A673 (cell line): ENCODE data around the gene GPC6. TPM values are rescaled to one million over a fixed set of nuclear protein-coding genes. Genes with fewer than 3 reads are reported as not detected.

Experiments used
- BruUV-seq: library from RNA; stranded (reverse); fragments of 400-500 nt; replicated peaks from 2 replicates; lab custom pipeline; 2021; lab: Mats Ljungman, UMichigan
- CTCF ChIA-PET: fragments of 300-600 bp; sonication (Branson Sonifier 250); formaldehyde crosslinking; loops from one replicate; lab custom pipeline; 2022; ENCODE audit warnings: antibody characterized with exemption; lab: Charles Lee
- POLR2A ChIA-PET: fragments of 300-600 bp; sonication (Branson Sonifier 250); formaldehyde crosslinking; loops from one replicate; lab custom pipeline; 2022; ENCODE audit warnings: antibody characterized with exemption; ENCODE audit not compliant: low non-redundant PET; lab: Charles Lee
- DNase-seq: peaks from one replicate; pipeline ENCODE4 v3.0.0-alpha.2; 2015; ENCODE audit warnings: low spot score
- H3K27ac ChIP-seq: fragments of 200-600 bp; sonication (generic); 2 replicates; pipeline ENCODE4 v1.5.1; 2016; ENCODE audit warnings: mixed run types, low read depth, mild to moderate bottlenecking, mixed read lengths, antibody characterized with exemption, low read length; ENCODE audit not compliant: poor library complexity, severe bottlenecking
- H3K27me3 ChIP-seq: fragments of 200-600 bp; sonication (generic); replicated peaks from 2 replicates; pipeline ENCODE4 v1.6.1; 2017; ENCODE audit warnings: mixed run types, low read depth, mild to moderate bottlenecking, mixed read lengths, antibody characterized with exemption, low read length; ENCODE audit not compliant: insufficient read depth, poor library complexity
- H3K36me3 ChIP-seq: fragments of 200-600 bp; sonication (generic); 2 replicates; pipeline ENCODE4 v1.6.1; 2016; ENCODE audit warnings: mixed run types, mild to moderate bottlenecking, mixed read lengths, antibody characterized with exemption, low read length; ENCODE audit not compliant: insufficient read depth, poor library complexity, severe bottlenecking
- H3K4me1 ChIP-seq: fragments of 200-600 bp; sonication (generic); 2 replicates; pipeline ENCODE4 v1.6.1; 2017; ENCODE audit warnings: mixed run types, mild to moderate bottlenecking, mixed read lengths, antibody characterized with exemption, low read length; ENCODE audit not compliant: insufficient read depth, poor library complexity, severe bottlenecking
- H3K4me3 ChIP-seq: fragments of 200-600 bp; sonication (generic); 2 replicates; pipeline ENCODE4 v1.5.1; 2016; ENCODE audit warnings: low read depth, mixed run types, mild to moderate bottlenecking, mixed read lengths, low read length; ENCODE audit not compliant: poor library complexity, severe bottlenecking
- H3K9me3 ChIP-seq: fragments of 200-600 bp; sonication (generic); 2 replicates; pipeline ENCODE4 v1.6.1; 2016; ENCODE audit warnings: mixed run types, low read depth, mild to moderate bottlenecking, mixed read lengths, antibody characterized with exemption, low read length; ENCODE audit not compliant: poor library complexity, severe bottlenecking
- CTCF ChIP-seq: fragments of 300-800, 200-600 bp; sonication (generic); conservative IDR thresholded peaks from 2 replicates; pipeline ENCODE4 v1.5.1; 2017; ENCODE audit warnings: low read depth, mild to moderate bottlenecking, antibody characterized with exemption, low read length, moderate library complexity, mixed read lengths
- EZH2 ChIP-seq: fragments of 200-600 bp; sonication (generic); IDR thresholded peaks from 2 replicates; pipeline ENCODE4 v1.6.1; 2017; ENCODE audit warnings: borderline replicate concordance, low read depth, mild to moderate bottlenecking, mixed read lengths, antibody characterized with exemption, low read length; ENCODE audit not compliant: poor library complexity, severe bottlenecking
- intact Hi-C: fragments of 100-400 bp; cut with micrococcal nuclease; formaldehyde crosslinking; loops from one replicate; pipeline ENCODE4 v1.10.0; 2022; ENCODE audit not compliant: unreplicated experiment
- total RNA-seq: library from RNA; stranded (reverse); gene quantifications from 2 replicates; pipeline ENCODE4 v1.2.3, GENCODE V29; 2021

Gene GPC6
- total RNA-seq, 1 experiment from 2014 or later, result 23.3 TPM

GRCh38 chr13:93766719-93767118, 540.1 kb downstream of the GPC6 start:
- intact Hi-C loops, result no loop called here
- Histone ChIP-seq H3K27me3 (no peaks in the 10 kb centered on the region), H3K4me3 (no peak overlapping the region), H3K9me3 (no peaks in the 10 kb centered on the region), H3K27ac (no peak overlapping the region), H3K36me3 (no peaks in the 10 kb centered on the region), H3K4me1 (peaks cover 15% of the 10 kb centered on the region)
- TF ChIP-seq CTCF (no peak), EZH2 (no peak)
- CTCF ChIA-PET, result no interaction called here
- POLR2A ChIA-PET, result no interaction called here
- DNase-seq, result no peak
- no TSS peak for BruUV-seq

GRCh38 chr13:93767180-93767916, 540.7 kb downstream of the GPC6 start:
- peaks cover 18% of the 10 kb centered on the region for H3K4me1 ChIP-seq
- ChIA-PET POLR2A (no interaction called here), CTCF (no interaction called here)
- BruUV-seq, result no TSS peak
- H3K4me3 ChIP-seq, result no peak overlapping the region
- H3K27ac ChIP-seq, result no peak overlapping the region
- no peak for DNase-seq
- no peak for TF ChIP-seq EZH2
- no peak for TF ChIP-seq CTCF
- H3K9me3 ChIP-seq, result no peaks in the 10 kb centered on the region
- no peaks in the 10 kb centered on the region for H3K27me3 ChIP-seq
- H3K36me3 ChIP-seq, result no peaks in the 10 kb centered on the region
- intact Hi-C loops, result no loop called here

- TF ChIP-seq CTCF, result no peak
- TF ChIP-seq EZH2, result no peak
- DNase-seq, result no peak
- ChIA-PET CTCF (no interaction called here), POLR2A (no interaction called here)
- no peaks in the 10 kb centered on the region for H3K36me3 ChIP-seq
- H3K27ac ChIP-seq, result no peak overlapping the region
- H3K27me3 ChIP-seq, result no peaks in the 10 kb centered on the region
- BruUV-seq, result no TSS peak
- H3K9me3 ChIP-seq, result no peaks in the 10 kb centered on the region
- intact Hi-C loops, result no loop called here
- no peak overlapping the region for H3K4me3 ChIP-seq
- H3K4me1 ChIP-seq, result peaks cover 18% of the 10 kb centered on the region
Measured at GRCh38 chr13:93767917-93768409, 541.4 kb downstream of the GPC6 start.
